Posterior cingulate gyrus (tissue), 11 donors: ENCODE measurements around the gene PCDH1.

Experiments
- DNase-seq, 10 donors: peaks; one replicate each; pipeline versions ENCODE4 v3.0.0 to v3.0.0-alpha.2; 2020 to 2021; ENCODE audit warnings: mixed read lengths in 3 of 10
- intact Hi-C: fragments of 100-400 bp; cut with DNase I; formaldehyde crosslinking; loops from one replicate; pipeline ENCODE4 v1.15.1; 2023

Gene PCDH1

DNA sequence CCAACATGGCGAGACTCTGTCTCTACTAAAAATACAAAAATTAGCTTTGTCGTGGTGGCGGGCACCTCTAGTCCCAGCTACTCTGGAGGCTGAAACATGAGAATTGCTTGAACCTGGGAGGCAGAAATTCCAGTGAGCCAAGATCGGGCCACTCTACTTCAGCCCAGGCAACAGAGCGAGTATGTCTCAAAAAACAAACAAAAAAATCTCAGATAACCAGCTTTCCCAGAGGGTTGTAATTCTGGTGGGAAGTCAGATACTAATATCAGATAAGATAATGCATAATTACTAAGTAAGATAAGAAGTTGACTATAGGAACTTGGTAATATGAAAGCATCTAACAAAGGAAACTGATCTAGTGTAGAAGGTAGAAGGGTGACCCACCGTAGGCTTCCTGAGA, 60.6 kb downstream of the PCDH1 start:
- intact Hi-C loops: loop anchor here (10.0 kb wide), 1 partner anchor 147 kb away; the partner anchor contains the start of gene RNF14
- DNase-seq: no peak

DNA sequence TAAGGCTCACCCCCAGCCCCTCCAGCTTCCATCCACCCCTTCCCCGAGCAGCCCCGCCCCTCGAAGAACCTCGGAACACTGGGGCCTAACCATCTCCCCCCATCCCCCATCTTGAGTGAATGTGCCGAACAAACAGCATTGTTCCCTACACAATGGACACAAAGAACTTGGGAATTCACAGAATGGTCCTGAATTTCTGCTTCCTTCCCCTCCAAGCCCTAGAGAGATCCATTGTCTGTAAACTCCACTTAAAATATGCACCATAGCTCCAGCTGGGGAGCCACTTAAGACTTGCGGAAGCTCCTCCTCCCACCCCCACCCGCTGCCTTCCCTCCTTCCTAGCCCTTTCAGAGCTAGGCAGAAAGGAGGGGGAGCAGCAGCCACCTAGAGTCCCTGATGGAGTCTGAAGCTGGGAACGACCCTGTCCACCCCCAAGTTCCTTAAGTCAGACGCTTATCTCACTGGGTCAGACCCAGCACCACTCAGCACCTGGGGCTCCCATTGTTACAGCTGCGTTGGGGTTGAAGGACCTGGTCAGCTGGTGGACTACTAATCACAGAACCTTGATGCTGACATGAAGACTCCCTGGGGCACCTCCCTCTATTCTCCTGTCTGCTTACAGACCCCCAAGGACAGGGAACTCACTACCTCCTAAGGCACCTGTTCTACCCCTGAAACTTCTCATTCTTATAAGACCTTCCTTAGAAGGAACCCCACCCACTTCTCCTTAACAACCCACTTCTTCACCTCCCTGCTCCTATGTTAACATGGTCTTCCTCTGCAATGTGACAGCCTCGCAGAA, 61.4 kb downstream of the PCDH1 start:
- intact Hi-C loops: loop anchor here (10.0 kb wide), 1 partner anchor 148 kb away; the partner anchor contains the start of gene RNF14
- peak in 2 of 10 donors; percentile 47 to 73 for DNase-seq

DNA sequence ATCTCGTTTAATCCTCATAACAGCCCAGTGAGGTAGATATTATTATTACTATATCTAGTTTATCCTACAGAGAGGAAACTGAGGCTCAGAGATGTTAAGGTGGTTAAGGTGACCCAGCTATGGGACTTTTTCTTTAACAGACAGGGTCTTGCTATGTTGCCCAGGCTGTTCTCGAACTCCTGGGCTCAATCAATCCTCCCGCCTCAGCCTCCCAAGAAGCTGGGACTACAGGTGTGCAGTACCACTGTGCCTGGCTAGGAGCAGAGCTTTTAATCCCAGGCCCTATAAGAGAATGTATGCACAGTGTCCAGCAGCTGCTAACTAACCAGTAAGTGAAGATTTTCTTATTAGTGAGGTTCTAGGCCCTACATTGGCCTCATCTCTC, 62.4 kb downstream of the PCDH1 start:
- intact Hi-C loops: loop anchor here (10.0 kb wide), 1 partner anchor 149 kb away; the partner anchor contains the start of gene RNF14
- no peak for DNase-seq

DNA sequence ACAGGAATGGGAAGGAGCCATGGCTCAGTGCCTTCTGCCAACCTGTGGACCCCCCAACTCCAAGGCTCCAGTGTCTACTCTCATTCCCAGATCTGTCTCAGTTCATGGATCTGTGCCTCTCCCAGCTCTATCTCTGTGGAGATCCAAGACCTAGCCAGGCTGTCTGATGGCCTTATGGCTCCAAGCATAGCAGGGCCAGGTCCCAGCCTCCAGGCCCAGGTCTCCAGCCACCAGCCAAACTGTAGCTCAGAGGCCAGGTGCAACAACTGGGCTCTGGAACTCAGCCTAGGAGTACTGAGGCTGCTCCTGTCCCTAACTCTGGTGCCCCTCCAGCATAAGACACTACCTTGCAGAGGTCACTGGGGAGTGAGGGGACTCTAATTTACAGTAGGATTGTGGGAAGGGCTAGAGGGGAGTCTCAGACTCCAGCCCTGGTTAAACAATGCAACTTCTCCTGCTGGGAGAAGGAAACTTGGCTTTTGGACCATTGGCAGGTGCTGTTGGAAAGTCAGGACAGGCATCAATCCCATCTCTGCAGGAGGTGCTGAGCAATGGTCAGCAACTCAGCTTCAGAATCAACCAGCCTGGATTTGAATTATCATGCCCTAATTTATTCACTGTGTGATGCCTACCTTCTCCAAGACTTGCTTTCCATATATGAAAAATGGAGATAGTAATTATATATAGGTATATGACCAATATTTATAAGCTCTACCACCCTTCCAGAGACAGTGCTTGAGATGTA, 63.0 kb downstream of the PCDH1 start:
- no peak for DNase-seq
- intact Hi-C loops: loop anchor here (10.0 kb wide), 1 partner anchor 150 kb away; the partner anchor contains the start of gene RNF14

DNA sequence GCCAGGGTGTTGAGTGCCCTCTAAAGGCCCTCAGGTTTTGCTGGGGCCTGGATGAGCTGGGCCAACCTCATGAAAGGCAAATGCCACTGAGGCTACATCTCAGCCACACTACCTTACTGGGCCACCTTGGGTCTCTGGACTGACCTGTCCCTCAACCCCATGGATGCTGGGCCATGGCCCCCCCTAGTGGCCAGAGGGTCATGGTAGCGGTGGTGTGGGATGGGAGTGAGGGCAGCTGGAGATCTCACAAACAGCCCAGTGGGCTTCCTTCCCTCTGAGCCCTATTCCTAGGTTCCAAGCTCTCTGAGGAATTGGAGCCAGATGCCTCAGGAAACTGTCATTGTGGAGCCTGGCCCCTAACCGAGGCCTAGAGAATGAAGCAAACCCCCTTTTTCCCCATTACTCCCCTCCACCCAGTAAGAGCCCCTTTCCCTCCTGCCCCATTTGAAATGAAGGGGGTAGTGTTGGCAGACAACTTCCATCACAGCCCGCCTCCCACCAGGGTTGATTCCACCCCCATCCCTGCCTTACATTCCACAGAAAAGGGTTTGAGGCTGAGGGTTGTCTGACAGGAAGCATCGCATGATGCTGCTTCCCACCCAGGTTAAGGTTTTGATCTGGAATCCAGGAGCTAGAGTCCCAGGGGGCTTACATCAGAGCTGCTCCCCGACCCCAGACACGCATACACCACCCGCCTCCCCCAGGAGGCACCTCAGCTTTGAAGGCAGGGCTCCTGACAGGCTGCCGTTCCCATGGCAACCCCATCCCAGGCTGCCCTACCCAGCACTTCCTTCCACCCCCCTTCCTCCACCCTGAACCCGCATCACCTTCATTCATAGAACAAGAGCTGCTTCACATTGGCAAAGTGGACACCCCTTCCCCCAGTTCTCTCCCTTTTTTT, 63.9 kb downstream of the PCDH1 start:
- intact Hi-C loops: loop anchor here (5.0 to 10.0 kb wide), 3 partner anchors 63 to 150 kb away; partner anchors contain the start of genes PCDH1 and RNF14
- peak in 8 of 10 donors; percentile 42 to 93 (median 66) for DNase-seq

DNA sequence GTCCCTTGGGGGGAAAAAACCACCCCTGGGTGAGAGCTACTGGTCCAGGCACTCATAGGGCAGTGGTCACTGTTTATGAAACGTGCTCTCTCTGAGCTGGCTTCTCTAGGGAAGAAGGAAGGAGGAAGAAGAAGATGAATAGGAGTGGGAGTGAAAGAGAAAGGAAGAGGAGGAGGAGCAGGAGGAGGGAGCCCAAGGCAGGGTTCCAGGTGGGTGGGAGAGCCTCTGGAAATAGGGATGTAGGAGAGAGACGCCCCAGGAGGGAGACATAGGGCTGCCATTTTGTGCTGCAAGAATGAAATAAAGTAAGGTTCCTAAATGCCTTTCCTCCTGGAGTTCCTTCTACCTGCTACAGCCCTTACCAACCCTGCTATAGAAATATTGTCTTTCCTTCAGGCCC, 65.7 kb downstream of the PCDH1 start:
- intact Hi-C loops: loop anchor here (5.0 to 10.0 kb wide), 3 partner anchors 65 to 152 kb away; partner anchors contain the start of genes PCDH1 and RNF14
- DNase-seq: no peak

DNA sequence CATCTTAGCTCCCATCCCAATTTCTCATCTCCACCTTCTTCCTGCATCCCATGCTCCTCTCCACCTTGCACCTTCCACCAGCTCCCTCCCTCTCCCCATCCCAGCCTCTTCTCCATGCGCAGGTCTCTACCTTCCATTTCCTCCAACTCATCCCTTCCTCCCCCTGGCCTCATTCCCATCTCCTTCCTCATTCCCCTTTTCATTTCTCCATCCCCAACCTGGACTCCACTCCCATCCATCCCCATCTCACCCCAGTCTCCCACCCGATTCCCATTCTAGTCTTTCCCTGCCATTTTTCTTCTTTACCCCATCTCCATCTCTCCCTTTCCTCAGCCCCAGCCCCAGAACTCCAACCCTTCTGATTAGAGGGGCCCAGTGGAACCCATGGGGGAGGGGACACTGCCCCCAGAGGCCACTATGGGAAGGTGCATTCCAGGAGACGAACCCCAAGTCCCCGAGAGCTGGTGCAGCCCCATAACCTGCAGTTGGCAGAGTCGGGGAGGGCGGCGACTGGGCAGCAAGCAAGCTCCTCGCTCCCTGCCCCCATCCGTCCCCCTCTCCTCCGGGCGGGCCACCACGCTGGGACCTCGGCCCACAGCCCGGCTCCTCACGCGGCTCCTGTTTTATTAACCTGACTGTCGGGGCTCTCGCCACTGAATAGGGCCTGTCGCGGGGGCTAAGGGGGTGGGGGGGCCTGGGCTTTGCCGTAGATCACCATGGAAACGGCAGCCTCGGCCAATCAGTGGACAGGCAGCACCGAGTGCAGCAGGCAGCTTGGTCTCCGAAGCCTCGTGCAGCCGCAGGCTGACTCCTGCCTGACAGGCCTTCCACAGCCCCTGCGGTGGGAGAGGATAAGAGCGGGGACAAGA, 66.7 kb downstream of the PCDH1 start:
- peak in 9 of 10 donors; percentile 47 to 95 (median 73) for DNase-seq
- intact Hi-C loops: loop anchor here (5.0 to 10.0 kb wide), 3 partner anchors 64 to 153 kb away; partner anchors contain the start of genes PCDH1 and RNF14

DNA sequence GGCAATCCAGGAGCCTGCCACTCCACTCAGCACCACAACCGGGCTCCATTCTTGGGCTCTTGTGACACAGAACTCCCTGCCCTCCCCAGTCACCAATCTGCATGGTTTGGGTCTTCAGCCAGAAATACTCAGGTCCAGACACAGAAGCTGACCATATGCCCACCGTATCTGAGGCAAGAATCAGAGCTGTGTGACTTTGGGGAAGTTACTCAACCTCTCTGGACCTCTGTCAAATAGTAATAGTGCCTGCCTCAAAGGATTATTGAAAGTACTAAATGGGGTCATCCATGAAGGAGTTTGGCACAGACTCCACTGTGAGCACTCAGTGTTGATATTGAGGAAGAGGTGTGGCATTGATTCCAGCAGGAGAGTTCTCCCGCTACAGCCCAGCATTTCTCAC, 67.5 kb downstream of the PCDH1 start:
- no peak for DNase-seq
- intact Hi-C loops: loop anchor here (5.0 to 10.0 kb wide), 3 partner anchors 63 to 154 kb away; partner anchors contain the start of genes PCDH1 and RNF14

DNA sequence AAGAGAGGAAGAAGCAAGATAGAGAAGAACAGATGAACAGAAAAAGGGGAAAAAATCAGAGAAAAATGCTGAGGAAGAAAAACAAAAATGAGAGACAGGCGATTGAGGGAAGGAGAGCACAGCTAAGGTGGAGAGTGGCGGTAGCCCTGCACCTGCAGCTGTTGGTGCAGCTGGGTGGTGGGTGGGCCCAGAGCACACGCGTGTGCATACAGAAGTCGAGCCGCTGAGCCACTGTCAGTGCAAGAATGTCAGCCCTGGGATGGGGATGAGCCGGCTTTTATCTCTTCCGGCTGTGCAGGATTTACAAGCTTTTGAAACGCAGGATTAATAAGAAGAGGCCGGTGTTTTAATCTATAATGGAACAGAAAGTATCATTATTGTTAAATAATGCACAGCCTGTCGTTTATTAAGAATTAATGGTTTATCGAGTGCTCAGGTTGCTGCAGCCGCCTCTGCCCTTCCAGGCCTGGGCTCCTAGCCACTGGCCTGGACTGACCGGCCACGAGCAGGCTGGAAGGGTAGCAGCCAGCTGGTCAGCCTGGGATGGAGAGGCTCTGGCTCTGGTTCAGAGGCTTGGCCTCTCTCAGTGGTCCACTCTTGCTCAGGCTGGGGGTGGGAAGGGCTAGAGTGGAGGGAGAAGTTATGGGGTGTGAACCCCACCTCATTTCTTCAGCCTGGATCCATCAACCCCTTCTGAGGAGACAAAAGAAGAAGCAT, 68.7 kb downstream of the PCDH1 start:
- intact Hi-C loops: loop anchor here (5.0 to 10.0 kb wide), 3 partner anchors 62 to 155 kb away; partner anchors contain the start of genes PCDH1 and RNF14
- peak in 1 of 10 donors; percentile 80 for DNase-seq

DNA sequence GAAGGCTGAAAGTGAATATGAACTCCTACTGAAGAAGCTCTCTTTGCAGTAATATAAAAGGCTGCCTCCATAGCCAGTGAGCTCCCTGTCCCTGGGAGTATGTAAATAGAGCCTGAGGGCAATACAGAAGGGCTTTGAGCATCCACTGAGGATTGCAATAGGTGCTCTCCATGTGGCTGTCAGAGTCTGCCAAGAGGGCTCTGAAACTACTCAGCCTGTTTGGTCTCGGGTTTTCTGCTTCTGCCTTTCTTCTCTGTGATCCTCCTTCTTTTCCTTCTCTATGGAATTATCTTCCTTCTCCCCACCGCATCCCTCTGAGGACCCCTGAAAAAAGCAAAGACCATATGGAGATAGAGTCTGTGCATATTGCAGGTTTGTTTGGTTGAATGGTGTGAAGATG, 69.4 kb downstream of the PCDH1 start:
- intact Hi-C loops: no loop called here
- no peak for DNase-seq

DNA sequence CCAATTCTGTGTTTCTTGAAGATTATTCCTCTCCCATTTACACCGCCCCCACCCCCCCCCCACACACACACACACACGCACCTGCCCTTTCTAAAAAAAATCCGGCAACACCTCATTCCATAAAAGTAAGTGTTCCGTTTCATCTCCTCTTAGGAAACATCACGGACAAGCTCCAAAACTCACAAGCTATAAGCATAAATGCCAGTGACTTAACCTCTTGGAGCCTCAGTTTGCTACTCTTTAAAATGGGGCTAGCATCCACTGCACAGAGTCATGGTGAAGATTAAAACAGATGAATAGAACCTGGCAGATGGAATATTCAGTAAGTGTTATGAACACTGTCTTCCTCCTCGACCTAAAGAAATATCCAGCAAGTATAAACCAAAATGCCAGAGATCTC, 70.5 kb downstream of the PCDH1 start:
- intact Hi-C loops: no loop called here
- DNase-seq: no peak

DNA sequence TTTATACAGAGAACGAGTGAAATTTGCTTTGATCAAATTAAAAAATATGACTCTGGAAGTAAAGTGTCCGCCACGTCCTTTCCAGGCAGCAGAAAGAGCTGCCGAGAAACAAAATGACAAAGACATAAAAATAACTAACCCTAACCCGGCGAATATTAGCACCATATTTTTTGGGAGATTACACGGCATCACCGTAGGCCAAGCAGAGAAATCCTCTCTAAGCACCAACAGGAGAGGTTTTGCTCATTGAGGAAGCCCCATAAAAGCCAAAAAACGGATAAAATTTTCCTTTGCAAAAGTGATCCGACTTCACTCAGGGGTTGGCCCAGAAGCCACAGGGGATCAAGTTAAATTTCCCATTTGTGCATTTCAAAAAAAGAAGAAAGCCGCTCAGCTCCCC, 70.9 kb downstream of the PCDH1 start:
- intact Hi-C loops: no loop called here
- no peak for DNase-seq

DNA sequence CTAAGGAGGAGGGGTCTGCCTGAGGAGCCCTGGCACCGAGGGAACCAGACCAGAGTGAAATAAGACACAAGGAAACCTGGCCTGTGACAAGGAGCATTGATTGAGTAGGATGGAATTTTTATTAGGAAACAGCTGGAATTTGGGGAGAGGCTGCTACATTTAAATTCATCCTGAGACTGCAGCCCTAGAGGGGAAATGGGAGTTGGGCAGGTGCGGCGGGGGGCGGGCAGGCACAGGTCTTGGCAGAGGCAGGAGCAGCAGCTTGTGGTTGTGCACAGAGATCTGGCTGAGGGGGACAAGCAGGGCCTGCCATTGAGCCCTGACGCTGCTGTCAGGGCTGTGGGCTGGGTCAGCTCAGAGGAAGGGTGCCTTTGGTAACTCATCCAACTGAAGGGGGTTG, 71.6 kb downstream of the PCDH1 start:
- intact Hi-C loops: no loop called here
- DNase-seq: peak in 1 of 10 donors; percentile 22

DNA sequence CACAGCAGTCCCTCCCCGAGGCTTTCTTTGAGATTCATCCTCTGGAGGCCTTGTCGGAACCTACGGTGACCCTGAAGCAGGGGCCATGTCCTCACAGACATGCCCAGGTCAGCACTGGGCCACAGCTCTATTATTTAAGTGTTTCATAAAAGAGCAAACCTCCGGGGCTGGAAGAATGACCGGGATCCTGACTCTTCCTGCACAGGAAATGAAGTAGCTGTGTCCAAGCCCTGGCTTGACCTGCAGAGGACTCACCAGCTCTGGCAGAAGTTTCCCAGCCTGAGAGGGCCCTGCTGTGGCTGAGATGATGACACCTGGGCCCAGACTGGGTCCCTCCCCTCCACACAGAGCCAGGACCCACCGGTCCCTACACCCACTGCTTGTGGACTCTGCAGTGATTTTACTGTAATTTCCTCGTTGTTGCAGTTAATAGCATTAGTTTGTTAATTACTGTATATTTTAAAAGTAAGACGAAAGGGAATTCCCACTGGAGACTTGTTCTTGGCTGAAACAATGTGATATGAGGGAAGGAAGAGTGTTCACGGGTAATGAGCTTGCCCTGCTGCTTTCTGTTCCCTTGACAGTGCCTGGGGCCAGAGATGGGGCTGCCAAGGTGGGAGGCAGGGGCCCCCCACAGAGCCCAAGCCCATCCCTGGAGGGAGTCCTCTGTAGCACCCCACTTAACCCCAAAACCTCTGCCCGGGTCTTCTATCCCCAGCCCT, 72.2 kb downstream of the PCDH1 start:
- intact Hi-C loops: no loop called here
- peak in 1 of 10 donors; percentile 48 for DNase-seq

DNA sequence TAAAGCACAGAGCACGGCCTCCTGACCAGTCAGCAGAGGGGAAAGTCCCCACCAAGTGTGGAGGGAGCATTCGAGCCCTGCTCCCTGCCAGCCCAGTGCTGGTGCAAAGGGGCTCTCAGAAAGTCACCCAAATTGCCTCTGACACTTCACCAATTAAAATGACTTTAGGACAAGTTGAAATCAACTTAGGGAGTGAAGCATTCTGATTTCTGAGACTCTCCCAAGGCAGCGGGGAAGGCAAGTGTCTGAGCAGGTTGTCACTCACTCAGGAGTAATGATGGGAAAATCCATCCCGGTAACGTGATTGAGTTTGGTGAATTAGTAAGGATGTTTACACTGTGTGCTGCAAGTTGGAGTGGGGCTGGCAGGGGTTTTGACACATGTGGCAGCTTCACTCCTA, 73.7 kb downstream of the PCDH1 start:
- no peak for DNase-seq
- intact Hi-C loops: no loop called here
